ENCODE measurements around the gene FGD6. TPM values are rescaled to one million over a fixed set of nuclear protein-coding genes. Genes with fewer than 3 reads are reported as not detected.

The FGD6 gene
- total and polyA plus RNA-seq, 2 of the 4 experiments (the other 2 are of a cell fraction), result 2.6 to 9.5 TPM

- Histone ChIP-seq H3K9ac (ENCODE audit: low read depth, low read length) (no peak overlapping the region), H3K9me1 (ENCODE audit: insufficient read depth, low read length) (no peaks in the 10 kb centered on the region), H3K14ac (replicated peaks; ENCODE audit: low read depth, low read length) (no peak overlapping the region), H4K20me1 (ENCODE audit: insufficient read depth, low read length) (no peaks in the 10 kb centered on the region; the same call in 1 of the 2 replicates), H3K23ac (ENCODE audit: low read depth, low read length) (no peak overlapping the region), H2BK15ac (ENCODE audit: low read depth, low read length) (no peak overlapping the region), H4K91ac (ENCODE audit: insufficient read depth, low read depth, low read length) (no peak overlapping the region), H2AK5ac (ENCODE audit: low read depth, low read length) (no peak overlapping the region), H3K79me1 (ENCODE audit: low read depth in 1 of 2, low read length in 2 of 2) (peaks cover 4 to 24% of the 10 kb centered on the region in 2 experiments; a peak in 3 of 4 replicates), H2BK120ac (ENCODE audit: low read depth, low read length) (no peak overlapping the region), H2BK5ac (ENCODE audit: low read depth, low read length, poor library complexity, severe bottlenecking) (no peak overlapping the region), H2AK9ac (replicated peaks; ENCODE audit: low read depth, low read length, poor library complexity) (no peak overlapping the region), H3K18ac (ENCODE audit: low read depth, low read length) (no peak overlapping the region), H3K4ac (ENCODE audit: low read depth, low read length) (no peak overlapping the region), H3K27ac (ENCODE audit: insufficient read depth, low read length) (no peak overlapping the region), H4K8ac (ENCODE audit: low read depth in 2 of 2, low read length in 2 of 2) (no peak overlapping the region), H3K56ac (ENCODE audit: extremely low read depth, insufficient read depth, low read length) (no peak overlapping the region), H3K9me3 (ENCODE audit: control insufficient read depth, insufficient read depth, low read length) (no peaks in the 10 kb centered on the region), H2AFZ (replicated peaks; ENCODE audit: low read length, poor library complexity) (no peak overlapping the region), H3K27me3 (ENCODE audit: control insufficient read depth, insufficient read depth, low read length) (no peaks in the 10 kb centered on the region), H2BK20ac (ENCODE audit: low read depth, low read length) (no peak overlapping the region), H3K4me1 (ENCODE audit: control insufficient read depth, insufficient read depth, low read length) (no peaks in the 10 kb centered on the region), H4K5ac (ENCODE audit: low read depth, low read length) (no peak overlapping the region), H3K36me3 (ENCODE audit: control insufficient read depth, insufficient read depth, low read length) (peaks cover 16% of the 10 kb centered on the region), H3K4me3 (ENCODE audit: insufficient read depth, low read depth, low read length) (no peak overlapping the region), H3K4me2 (ENCODE audit: low read depth, low read length) (no peak overlapping the region)
- dilution Hi-C loops (cut with HindIII; ENCODE audit: low sequenced_read_pairs, unreplicated experiment) (no loop called here), in situ Hi-C loops (cut with MboI; ENCODE audit: low sequenced_read_pairs) (no loop called here), intact Hi-C loops (cut with micrococcal nuclease) (no loop called here)
- DNase-seq (no peak), ATAC-seq (ENCODE audit: low read depth) (no peak)
- ChIA-PET CTCF (interaction anchor here (0.7 kb wide), 1 partner anchor 62 kb away, joined by 3 read pairs; the partner anchor contains the start of gene NDUFA12), POLR2A (ENCODE audit: unreplicated experiment) (no interaction called here)
- no TSS peak for BruUV-seq (replicated peaks)
- no CpG with 5 or more reads among the region's 7 CpGs for WGBS, 2 experiments (ENCODE audit: extremely low coverage in 2 of 2, insufficient read length in 1 of 2)
- TF ChIP-seq RAD21 (IDR thresholded peaks at IDR 0.05; ENCODE audit: low read length) (no peak), ELK1 (IDR thresholded peaks at IDR 0.05; ENCODE audit: borderline replicate concordance, low read depth, low read length) (no peak), FOS (IDR thresholded peaks at IDR 0.05; ENCODE audit: low read depth, low read length) (no peak), CEBPB (IDR thresholded peaks at IDR 0.05; ENCODE audit: low read depth, low read length) (no peak), MXI1 (IDR thresholded peaks at IDR 0.05; ENCODE audit: borderline replicate concordance, low read depth, low read length) (no peak), CTCF (conservative IDR thresholded peaks at IDR 0.05; ENCODE audit: low read depth, low read length) (no peak), RCOR1 (IDR thresholded peaks at IDR 0.05; ENCODE audit: insufficient replicate concordance, low read length) (no peak), POLR2A (IDR thresholded peaks at IDR 0.05; ENCODE audit: low read depth, low read length) (no peak), RFX5 (IDR thresholded peaks at IDR 0.05; ENCODE audit: low read depth, low read length) (no peak), MAFK (IDR thresholded peaks at IDR 0.05; ENCODE audit: low read depth, low read length) (no peak), SMC3 (IDR thresholded peaks at IDR 0.05; ENCODE audit: low read depth, low read length) (no peak), BHLHE40 (IDR thresholded peaks at IDR 0.05; ENCODE audit: low read depth, low read length) (no peak), MAZ (IDR thresholded peaks at IDR 0.05; ENCODE audit: borderline replicate concordance, low read depth, low read length) (no peak), CHD1 (IDR thresholded peaks at IDR 0.05; ENCODE audit: low read depth, low read length) (no peak), NFE2L2 (IDR thresholded peaks at IDR 0.05; ENCODE audit: low read depth, low read length) (no peak)
- TF ChIP-seq, protein P1, sequence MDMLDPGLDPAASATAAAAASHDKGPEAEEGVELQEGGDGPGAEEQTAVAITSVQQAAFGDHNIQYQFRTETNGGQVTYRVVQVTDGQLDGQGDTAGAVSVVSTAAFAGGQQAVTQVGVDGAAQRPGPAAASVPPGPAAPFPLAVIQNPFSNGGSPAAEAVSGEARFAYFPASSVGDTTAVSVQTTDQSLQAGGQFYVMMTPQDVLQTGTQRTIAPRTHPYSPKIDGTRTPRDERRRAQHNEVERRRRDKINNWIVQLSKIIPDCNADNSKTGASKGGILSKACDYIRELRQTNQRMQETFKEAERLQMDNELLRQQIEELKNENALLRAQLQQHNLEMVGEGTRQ (IDR thresholded peaks at IDR 0.05; ENCODE audit: low read depth, low read length), result no peak
Observed at GRCh38 chr12:95066091-95066855, 151.0 kb downstream of the FGD6 start.

All from IMR-90 (cell line).